HG02970 (cell line): ENCODE data around the gene SLC25A42.
"Not testable (repeated sequence)": the region's sequence is repeated elsewhere in the genome, so short reads cannot be mapped to it uniquely, and the experiment has no call there.

Source experiments
- ATAC-seq: cut with Tn5 transposase; IDR thresholded peaks from one replicate; pipeline ENCODE4 v1.9.1; 2021; ENCODE audit warnings: mild to moderate bottlenecking, moderate library complexity, moderate number of reproducible peaks; ENCODE audit not compliant: unreplicated experiment, low FRiP score

The SLC25A42 gene

GRCh38 chr19:19101540-19101939 lies 37.7 kb downstream of the SLC25A42 start:
- ATAC-seq: no peak

- not testable (repeated sequence) for ATAC-seq
These were observed 38.8 kb downstream of the SLC25A42 start for GRCh38 chr19:19102566-19102965.

GRCh38 chr19:19103167-19103566 lies 39.4 kb downstream of the SLC25A42 start:
- no peak for ATAC-seq

GRCh38 chr19:19105365-19106055 lies 41.7 kb downstream of the SLC25A42 start:
- no peak for ATAC-seq

GRCh38 chr19:19106056-19106551 lies 42.3 kb downstream of the SLC25A42 start:
- no peak for ATAC-seq

- not testable (repeated sequence) for ATAC-seq
These were observed 43.1 kb downstream of the SLC25A42 start for GRCh38 chr19:19106938-19107337.

GRCh38 chr19:19107654-19108053 lies 43.9 kb downstream of the SLC25A42 start:
- no peak for ATAC-seq

GRCh38 chr19:19109601-19110000 lies 45.8 kb downstream of the SLC25A42 start:
- ATAC-seq: no peak

- ATAC-seq: no peak
These were observed 46.8 kb downstream of the SLC25A42 start for GRCh38 chr19:19110410-19111135.

- no peak for ATAC-seq
These were observed 47.5 kb downstream of the SLC25A42 start for GRCh38 chr19:19111136-19111835.

- ATAC-seq: no peak
These were observed 48.3 kb downstream of the SLC25A42 start for GRCh38 chr19:19111967-19112580.

GRCh38 chr19:19113040-19113626 lies 49.3 kb downstream of the SLC25A42 start:
- no peak for ATAC-seq

GRCh38 chr19:19115954-19116353 lies 52.2 kb downstream of the SLC25A42 start:
- ATAC-seq: no peak

GRCh38 chr19:19119325-19120237 lies 55.8 kb downstream of the SLC25A42 start:
- ATAC-seq: no peak

GRCh38 chr19:19120308-19121231 lies 56.8 kb downstream of the SLC25A42 start:
- no peak for ATAC-seq

GRCh38 chr19:19121371-19121770 lies 57.6 kb downstream of the SLC25A42 start:
- ATAC-seq: no peak

GRCh38 chr19:19122902-19123301 lies 59.1 kb downstream of the SLC25A42 start:
- no peak for ATAC-seq

GRCh38 chr19:19123386-19123785 lies 59.6 kb downstream of the SLC25A42 start:
- no peak for ATAC-seq
